ELF-1 (cell line): Measurements from ENCODE around the gene ZNF579.
"Not testable (repeated sequence)": the region's sequence is repeated elsewhere in the genome, so short reads cannot be mapped to it uniquely, and the experiment has no call there.

Source experiments
- DNase-seq: peaks from one replicate; pipeline ENCODE4 v3.0.0-alpha.2; 2016; ENCODE audit warnings: low read depth, low spot score

ZNF579 gene

GRCh38 chr19:55539090-55539984, 41.3 kb downstream of the ZNF579 start:
- no peak for DNase-seq

- DNase-seq, result peak; percentile 42
These were observed 42.5 kb downstream of the ZNF579 start for GRCh38 chr19:55538132-55538531.

- DNase-seq, result peak; percentile 62
These were observed 42.9 kb downstream of the ZNF579 start for GRCh38 chr19:55537741-55538111.

- DNase-seq, result peak; percentile 87
These were observed 43.5 kb downstream of the ZNF579 start, which contains the start of gene SBK2 for GRCh38 chr19:55536951-55537740. SBK2 (minus strand) TSS chr19:55537133; CDS start chr19:55536294, 839 bp downstream.

- DNase-seq, result peak; percentile 43
These were observed 44.3 kb downstream of the ZNF579 start for GRCh38 chr19:55536366-55536765.

- DNase-seq, result no peak
These were observed 44.7 kb downstream of the ZNF579 start for GRCh38 chr19:55535965-55536350.

- DNase-seq, result no peak
These were observed 45.3 kb downstream of the ZNF579 start for GRCh38 chr19:55535173-55535964.

- not testable (repeated sequence) for DNase-seq
These were observed 46.4 kb downstream of the ZNF579 start for GRCh38 chr19:55534280-55534679.

- no peak for DNase-seq
These were observed 49.7 kb downstream of the ZNF579 start for GRCh38 chr19:55530996-55531395.

GRCh38 chr19:55529636-55530234, 50.9 kb downstream of the ZNF579 start:
- no peak for DNase-seq

- no peak for DNase-seq
These were observed 52.4 kb downstream of the ZNF579 start for GRCh38 chr19:55528030-55528803.

- DNase-seq, result no peak
These were observed 53.2 kb downstream of the ZNF579 start for GRCh38 chr19:55527197-55528029.
